HCT116 (cell line): ENCODE data around the gene WDPCP. TPM values are rescaled to one million over a fixed set of nuclear protein-coding genes. Genes with fewer than 3 reads are reported as not detected.
"Not testable (repeated sequence)": the region's sequence is repeated elsewhere in the genome, so short reads cannot be mapped to it uniquely, and the experiment has no call there.

Source experiments
- ATAC-seq: fragments of 200-7000 bp; cut with Tn5 transposase; 2 replicates; pipeline ENCODE4 v1.9.1; 2020; ENCODE audit warnings: mild to moderate bottlenecking, moderate library complexity
- BruUV-seq: library from RNA; stranded (reverse); fragments of 400-500 nt; replicated peaks from 2 replicates; lab custom pipeline; 2021; lab: Mats Ljungman, UMichigan
- CTCF ChIA-PET: fragments of 300-600 bp; sonication (Branson Sonifier 250); formaldehyde crosslinking; loops from one replicate; lab custom pipeline; 2021; ENCODE audit warnings: antibody characterized with exemption; lab: Charles Lee
- POLR2A ChIA-PET: fragments of 300-600, 350-600 bp; sonication (Branson Sonifier 250); formaldehyde crosslinking; loops from one replicate; lab custom pipeline; 2021; ENCODE audit warnings: antibody characterized with exemption; lab: Charles Lee
- RAD21 ChIA-PET, 2 experiments: fragments of 300-600 bp; sonication (Branson Sonifier 250); formaldehyde crosslinking; loops; one replicate each; lab custom pipeline; 2023; ENCODE audit warnings: low total read pairs in 2 of 2; ENCODE audit not compliant: uncharacterized antibody in 2 of 2, unreplicated experiment in 2 of 2, low non-redundant PET in 1 of 2; lab: Charles Lee
- DNase-seq: peaks from one replicate; pipeline ENCODE4 v3.0.0-alpha.2; 2010; ENCODE audit warnings: low read depth, low spot score
- H2AFZ ChIP-seq: fragments of 200-600 bp; shearing (Covaris generic), sonication (generic); 2 replicates; pipeline ENCODE4 v1.6.1; 2017; ENCODE audit warnings: low read depth, mixed run types, mixed read lengths, antibody characterized with exemption, low read length; ENCODE audit not compliant: poor library complexity, severe bottlenecking
- H3K27ac ChIP-seq: 2 replicates; pipeline ENCODE4 v1.5.1; 2012; ENCODE audit warnings: low read depth, low read length
- H3K27me3 ChIP-seq: fragments of 200-600 bp; sonication (generic); 2 replicates; pipeline ENCODE4 v1.6.1; 2016; ENCODE audit warnings: mixed run types, low read length, mixed read lengths; ENCODE audit not compliant: insufficient read depth
- H3K36me3 ChIP-seq, 2 experiments: fragments of 200-500 bp in 1 of 2; fragments of 200-600 bp in 1 of 2; sonication (Bioruptor generic) in 1 of 2; sonication (generic) in 1 of 2; 2 replicates each; pipeline versions ENCODE4 v1.5.1 to v1.6.1; 2014 to 2016; ENCODE audit warnings: low read length in 2 of 2, inconsistent platforms in 1 of 2, mixed read lengths in 1 of 2, mixed run types in 1 of 2; ENCODE audit not compliant: insufficient read depth in 2 of 2, control insufficient read depth in 1 of 2
- H3K4me1 ChIP-seq, 2 experiments: fragments of 200-600 bp in 1 of 2; sonication (generic) in 1 of 2; 2 replicates each; pipeline versions ENCODE4 v1.5.1 to v1.6.1; 2012 to 2017; ENCODE audit warnings: low read length in 2 of 2, inconsistent platforms in 1 of 2, mild to moderate bottlenecking in 1 of 2, mixed read lengths in 1 of 2, mixed run types in 1 of 2, moderate library complexity in 1 of 2; ENCODE audit not compliant: insufficient read depth in 2 of 2, control insufficient read depth in 1 of 2
- H3K4me2 ChIP-seq: fragments of 200-600 bp; sonication (generic); 2 replicates; pipeline ENCODE4 v1.6.1; 2017; ENCODE audit warnings: mixed run types, low read length, mixed read lengths
- H3K4me3 ChIP-seq, 2 experiments: fragments of 200-600 bp in 1 of 2; sonication (generic) in 1 of 2; replicated peaks in 1 of 2; 2 replicates each; pipeline ENCODE4 v1.5.1; 2011 to 2016; ENCODE audit warnings: low read length in 2 of 2, control low read depth in 1 of 2, low read depth in 1 of 2, mild to moderate bottlenecking in 1 of 2, mixed read lengths in 1 of 2, mixed run types in 1 of 2
- H3K79me2 ChIP-seq: fragments of 200-600 bp; sonication (generic); 2 replicates; pipeline ENCODE4 v1.6.1; 2017; ENCODE audit warnings: mild to moderate bottlenecking, mixed run types, low read length, moderate library complexity, mixed read lengths; ENCODE audit not compliant: insufficient read depth
- H3K9ac ChIP-seq: fragments of 200-600 bp; sonication (generic); 2 replicates; pipeline ENCODE4 v1.6.1; 2016; ENCODE audit warnings: low read length, mixed read lengths
- H3K9me2 ChIP-seq: fragments of 200-600 bp; sonication (generic), shearing (Covaris generic); 2 replicates; pipeline ENCODE4 v1.6.1; 2017; ENCODE audit warnings: mixed run types, mild to moderate bottlenecking, moderate library complexity; ENCODE audit not compliant: insufficient read depth
- H3K9me3 ChIP-seq, 2 experiments: fragments of 200-500 bp in 1 of 2; fragments of 200-600 bp in 1 of 2; sonication (Bioruptor generic) in 1 of 2; sonication (generic) in 1 of 2; 2 replicates each; pipeline ENCODE4 v1.6.1; 2014 to 2017; ENCODE audit warnings: low read length in 2 of 2, mixed read lengths in 2 of 2, inconsistent platforms in 1 of 2, low read depth in 1 of 2, mild to moderate bottlenecking in 1 of 2, mixed run types in 1 of 2, moderate library complexity in 1 of 2; ENCODE audit not compliant: control insufficient read depth in 1 of 2, insufficient read depth in 1 of 2
- H4K20me1 ChIP-seq: fragments of 200-600 bp; sonication (generic), shearing (Covaris generic); 2 replicates; pipeline ENCODE4 v1.6.1; 2017; ENCODE audit warnings: mixed run types, mild to moderate bottlenecking, moderate library complexity; ENCODE audit not compliant: insufficient read depth
- ATF3 ChIP-seq: IDR thresholded peaks from 2 replicates; pipeline ENCODE4 v1.6.1; 2012
- CEBPB ChIP-seq: IDR thresholded peaks from 2 replicates; pipeline ENCODE4 v1.6.1; 2012; ENCODE audit warnings: low read depth
- CTCF ChIP-seq, 3 experiments: fragments of 200-600 bp in 1 of 3; sonication (generic) in 1 of 3; IDR thresholded peaks in 2 of 3; conservative IDR thresholded peaks in 1 of 3; 2 replicates each; pipeline ENCODE4 v1.5.1; 2012 to 2017; ENCODE audit warnings: low read depth in 2 of 3, low read length in 2 of 3, antibody characterized with exemption in 1 of 3, borderline replicate concordance in 1 of 3, control low read depth in 1 of 3, mild to moderate bottlenecking in 1 of 3, mixed read lengths in 1 of 3, mixed run types in 1 of 3, moderate library complexity in 1 of 3; ENCODE audit not compliant: insufficient read depth in 1 of 3
- EGR1 ChIP-seq: IDR thresholded peaks from 2 replicates; pipeline ENCODE4 v1.6.1; 2012; ENCODE audit warnings: low read depth
- ELF1 ChIP-seq: IDR thresholded peaks from 2 replicates; pipeline ENCODE4 v1.6.1; 2012; ENCODE audit warnings: low read depth, borderline replicate concordance
- EZH2phosphoT487 ChIP-seq: fragments of 200-600 bp; IDR thresholded peaks from 2 replicates; pipeline ENCODE4 v1.6.1; 2018; ENCODE audit warnings: antibody characterized with exemption, borderline replicate concordance
- JUND ChIP-seq: IDR thresholded peaks from 2 replicates; pipeline ENCODE4 v1.6.1; 2012
- POLR2A ChIP-seq: IDR thresholded peaks from 2 replicates; pipeline ENCODE4 v1.7.0; 2011; ENCODE audit warnings: borderline replicate concordance; ENCODE audit not compliant: insufficient read depth, insufficient read length; ENCODE audit errors: extremely low read depth
- POLR2AphosphoS5 ChIP-seq: IDR thresholded peaks from 2 replicates; pipeline ENCODE4 v1.6.1; 2011; ENCODE audit warnings: mild to moderate bottlenecking, low read depth, low read length, moderate library complexity
- RAD21 ChIP-seq: IDR thresholded peaks from 2 replicates; pipeline ENCODE4 v1.6.1; 2012; ENCODE audit warnings: low read depth, mild to moderate bottlenecking
- REST ChIP-seq: IDR thresholded peaks from 2 replicates; pipeline ENCODE4 v1.6.1; 2012; ENCODE audit warnings: low read depth
- SIN3A ChIP-seq: IDR thresholded peaks from 2 replicates; pipeline ENCODE4 v1.6.1; 2012; ENCODE audit warnings: low read depth
- SP1 ChIP-seq: IDR thresholded peaks from 2 replicates; pipeline ENCODE4 v1.6.1; 2012; ENCODE audit warnings: low read depth
- SRF ChIP-seq: IDR thresholded peaks from 2 replicates; pipeline ENCODE4 v1.6.1; 2012; ENCODE audit warnings: low read depth
- TCF7L2 ChIP-seq: IDR thresholded peaks from 2 replicates; pipeline ENCODE4 v1.7.0; 2011; ENCODE audit warnings: borderline replicate concordance, inconsistent platforms; ENCODE audit not compliant: insufficient read depth, insufficient read length; ENCODE audit errors: extremely low read depth
- YY1 ChIP-seq: IDR thresholded peaks from 2 replicates; pipeline ENCODE4 v1.6.1; 2011; ENCODE audit warnings: low read length, low read depth, moderate library complexity, mild to moderate bottlenecking; ENCODE audit not compliant: insufficient replicate concordance; ENCODE audit errors: extremely low read depth
- ZFX ChIP-seq: fragments of 450-650 bp; IDR thresholded peaks from 2 replicates; pipeline ENCODE4 v1.6.1; 2017
- ZNF274 ChIP-seq: fragments of 200-500 bp; sonication (Bioruptor generic); IDR thresholded peaks from 2 replicates; pipeline ENCODE4 v1.6.1; 2014; ENCODE audit warnings: mild to moderate bottlenecking, low read depth, low read length, inconsistent platforms
- intact Hi-C: fragments of 100-400 bp; cut with micrococcal nuclease; formaldehyde crosslinking; loops from 2 replicates; pipeline ENCODE4 v1.10.0; 2022
- total RNA-seq: library from RNA; stranded (reverse); gene quantifications from one replicate; pipeline ENCODE4 v1.2.1, GENCODE V29; 2021; ENCODE audit not compliant: unreplicated experiment

WDPCP gene
- total RNA-seq, 1 experiment from 2014 or later, result 4.1 TPM

GRCh38 chr2:63159262-63159661, 429.0 kb downstream of the WDPCP start:
- H3K36me3 ChIP-seq, result no peaks in the 10 kb centered on the region
- no peaks in the 10 kb centered on the region for H3K4me1 ChIP-seq
- H3K27ac ChIP-seq, result no peak overlapping the region
- POLR2A ChIA-PET, result no interaction called here
- ATAC-seq, result no peak
- intact Hi-C loops, result no loop called here
- H3K9me3 ChIP-seq, result no peaks in the 10 kb centered on the region
- no peak overlapping the region for H3K4me2 ChIP-seq
- TF ChIP-seq EGR1, result no peak
- TF ChIP-seq ZFX, result no peak
- no peak for TF ChIP-seq EZH2phosphoT487
- TF ChIP-seq ZNF274, result no peak
- TF ChIP-seq POLR2AphosphoS5, result no peak
- no peak for TF ChIP-seq CTCF (IDR thresholded peaks at IDR 0.05 in 2 of 3, conservative IDR thresholded peaks at IDR 0.05 in 1 of 3; ENCODE audit: borderline replicate concordance in 1 of 3, insufficient read depth in 1 of 3, low read depth in 2 of 3, low read length in 2 of 3)
- no peak for TF ChIP-seq RAD21
- no peak for TF ChIP-seq SIN3A
- TF ChIP-seq YY1, result no peak
- TF ChIP-seq SP1, result no peak
- TF ChIP-seq JUND, result no peak
- no peak for TF ChIP-seq TCF7L2
- no peak for TF ChIP-seq POLR2A
- TF ChIP-seq CEBPB, result no peak
- no peak for TF ChIP-seq ATF3
- TF ChIP-seq ELF1, result no peak
- TF ChIP-seq SRF, result no peak
- no peak for TF ChIP-seq REST
- TF ChIP-seq, all 23 proteins: peak for 0
- ChIA-PET RAD21 (no interaction called here), CTCF (interaction anchor here (0.7 kb wide), 1 partner anchor 902 kb away, joined by 3 read pairs; no protein-coding TSS in a partner anchor)
- Histone ChIP-seq H4K20me1 (no peaks in the 10 kb centered on the region), H3K79me2 (no peaks in the 10 kb centered on the region), H3K27me3 (no peaks in the 10 kb centered on the region), H2AFZ (no peak overlapping the region), H3K9ac (no peak overlapping the region), H3K9me2 (no peaks in the 10 kb centered on the region; the same call in 1 of the 2 replicates), H3K4me3 (no peak overlapping the region)
- no peak for DNase-seq
- BruUV-seq, result no TSS peak

- H3K9ac ChIP-seq, intact Hi-C loops, POLR2A ChIA-PET, H3K9me2 ChIP-seq, H3K4me2 ChIP-seq, H3K9me3 ChIP-seq, H2AFZ ChIP-seq, H3K27me3 ChIP-seq, H4K20me1 ChIP-seq, CTCF ChIA-PET, RAD21 ChIA-PET, H3K4me1 ChIP-seq, ATAC-seq, DNase-seq, H3K4me3 ChIP-seq, H3K79me2 ChIP-seq, H3K27ac ChIP-seq, BruUV-seq, H3K36me3 ChIP-seq: not testable (repeated sequence)
These were observed 451.6 kb downstream of the WDPCP start for GRCh38 chr2:63136683-63137082.
